Progenitor cell of endocrine pancreas (in vitro differentiated cells): ENCODE data around the gene AFG1L. TPM values are rescaled to one million over a fixed set of nuclear protein-coding genes. Genes with fewer than 3 reads are reported as not detected.

Source experiments
- DNase-seq: peaks from one replicate; pipeline ENCODE4 v3.0.0; 2021; ENCODE audit warnings: low spot score; ENCODE audit not compliant: unreplicated experiment
- H3K27ac Mint-ChIP-seq: 2 replicates; pipeline ENCODE4 v1.8.0; 2021; ENCODE audit warnings: mild to moderate bottlenecking, moderate library complexity, mixed read lengths
- H3K27me3 Mint-ChIP-seq: 2 replicates; pipeline ENCODE4 v1.8.0; 2021; ENCODE audit warnings: mixed read lengths
- H3K36me3 Mint-ChIP-seq: 2 replicates; pipeline ENCODE4 v1.8.0; 2022; ENCODE audit warnings: mixed read lengths; ENCODE audit not compliant: insufficient read depth
- H3K4me1 Mint-ChIP-seq: 2 replicates; pipeline ENCODE4 v1.8.0; 2021; ENCODE audit warnings: low read depth, mixed read lengths
- H3K4me3 Mint-ChIP-seq: 2 replicates; pipeline ENCODE4 v1.8.0; 2021; ENCODE audit warnings: low read depth, mild to moderate bottlenecking, moderate library complexity, mixed read lengths
- H3K9me3 Mint-ChIP-seq: 2 replicates; pipeline ENCODE4 v1.8.0; 2021; ENCODE audit warnings: low read depth, mixed read lengths
- CTCF ChIP-seq: fragments of 200-600 bp; sonication (generic); IDR thresholded peaks from one replicate; pipeline ENCODE4 v1.5.0; 2021; ENCODE audit warnings: antibody characterized with exemption, mild to moderate bottlenecking; ENCODE audit not compliant: unreplicated experiment
- total RNA-seq: library from RNA; stranded (reverse); gene quantifications from 2 replicates; pipeline ENCODE4 v1.2.1, GENCODE V29; 2021

The AFG1L gene
- total RNA-seq, 1 donor from 2014 or later, result 9.6 TPM

DNA sequence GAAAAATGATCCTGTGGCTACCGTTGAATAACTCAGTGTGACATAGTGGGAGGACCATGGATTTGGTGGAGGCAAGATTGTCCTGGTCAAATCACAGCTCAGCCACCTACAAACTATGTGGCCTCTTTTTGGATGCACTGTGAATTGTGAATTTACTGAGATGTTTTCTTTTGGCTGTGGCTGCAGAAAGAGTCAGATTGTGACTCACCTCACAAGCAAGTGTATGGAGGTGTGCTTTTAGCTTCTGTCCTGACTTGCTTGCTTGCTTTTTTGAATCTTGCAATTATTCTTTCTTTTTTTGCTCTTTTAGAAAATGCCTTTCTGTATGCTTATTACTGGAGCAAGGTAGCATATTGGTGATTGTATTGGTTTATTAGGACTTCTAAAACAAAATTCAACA is 143.0 kb downstream of the AFG1L start:
- H3K4me1 Mint-ChIP-seq, result no peaks in the 10 kb centered on the region
- no peaks in the 10 kb centered on the region for H3K9me3 Mint-ChIP-seq
- H3K4me3 Mint-ChIP-seq, result no peak overlapping the region
- H3K27ac Mint-ChIP-seq, result no peak overlapping the region
- H3K36me3 Mint-ChIP-seq, result no peaks in the 10 kb centered on the region
- no peak for DNase-seq
- no peaks in the 10 kb centered on the region for H3K27me3 Mint-ChIP-seq
- TF ChIP-seq CTCF, result no peak

GRCh38 chr6:108438918-108439317 is 144.1 kb downstream of the AFG1L start:
- no peaks in the 10 kb centered on the region for H3K36me3 Mint-ChIP-seq
- no peaks in the 10 kb centered on the region for H3K4me1 Mint-ChIP-seq
- no peak overlapping the region for H3K4me3 Mint-ChIP-seq
- no peaks in the 10 kb centered on the region for H3K27me3 Mint-ChIP-seq
- DNase-seq, result no peak
- no peak for TF ChIP-seq CTCF
- no peak overlapping the region for H3K27ac Mint-ChIP-seq
- H3K9me3 Mint-ChIP-seq, result no peaks in the 10 kb centered on the region

DNA sequence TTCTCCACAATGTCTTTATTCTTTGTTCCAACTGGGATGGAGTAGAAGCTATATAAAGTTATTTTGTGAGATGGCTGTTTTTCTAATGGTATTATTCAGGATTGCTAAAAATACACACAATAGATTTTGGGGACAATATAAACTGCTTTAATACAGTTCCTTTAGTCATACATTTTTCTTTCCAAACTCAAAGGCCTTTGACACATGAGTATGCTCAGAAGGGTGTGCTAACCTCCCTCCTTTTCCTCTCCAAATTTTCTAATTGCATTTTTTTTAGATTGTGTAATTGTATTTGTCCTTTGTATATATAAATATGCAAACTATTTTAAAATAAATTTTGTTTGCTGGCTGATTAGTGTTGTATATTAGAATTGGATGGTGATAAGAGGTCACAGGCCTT is 146.3 kb downstream of the AFG1L start:
- Mint-ChIP-seq H3K4me1 (no peaks in the 10 kb centered on the region), H3K27me3 (no peaks in the 10 kb centered on the region), H3K36me3 (no peaks in the 10 kb centered on the region), H3K27ac (no peak overlapping the region), H3K9me3 (no peaks in the 10 kb centered on the region), H3K4me3 (no peak overlapping the region)
- TF ChIP-seq CTCF, result no peak
- no peak for DNase-seq

DNA sequence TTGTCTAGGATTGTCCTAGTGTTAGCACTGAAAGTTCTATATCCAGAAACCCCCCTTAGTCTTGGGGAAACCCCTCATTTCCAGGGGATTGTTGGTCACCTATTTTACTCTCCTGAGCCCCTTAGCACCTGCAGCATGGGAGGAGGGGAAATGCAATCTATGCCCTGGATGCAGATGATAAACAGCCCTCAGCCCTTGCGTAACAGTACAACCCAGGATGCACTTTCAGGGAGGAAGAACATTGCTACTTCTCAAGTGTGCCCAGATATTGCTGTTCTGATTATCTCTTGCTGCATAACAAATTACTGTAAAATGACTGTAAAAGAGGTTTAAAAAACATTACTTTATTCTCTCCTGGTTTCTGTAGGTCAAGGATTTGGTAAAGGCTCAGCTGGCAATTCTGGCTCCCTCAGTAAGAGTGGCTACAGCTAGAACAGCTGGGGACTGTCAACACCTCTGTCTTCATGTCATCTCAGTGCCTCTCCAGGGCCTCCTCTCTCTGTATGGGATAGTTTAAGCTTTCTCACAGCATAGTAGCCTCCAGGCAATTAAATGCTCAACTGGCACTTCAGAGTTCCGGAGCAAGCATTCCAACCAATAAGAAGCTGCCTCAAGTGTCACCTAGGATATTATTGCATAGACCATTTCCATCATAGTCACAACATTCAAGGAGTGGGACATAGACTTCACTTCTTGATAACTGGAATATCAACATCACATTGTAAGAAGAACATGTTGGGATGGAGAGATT is 148.1 kb downstream of the AFG1L start:
- no peaks in the 10 kb centered on the region for H3K27me3 Mint-ChIP-seq
- no peaks in the 10 kb centered on the region for H3K36me3 Mint-ChIP-seq
- H3K27ac Mint-ChIP-seq, result no peak overlapping the region
- H3K4me3 Mint-ChIP-seq, result no peak overlapping the region
- no peak for TF ChIP-seq CTCF
- H3K4me1 Mint-ChIP-seq, result no peaks in the 10 kb centered on the region
- H3K9me3 Mint-ChIP-seq, result no peaks in the 10 kb centered on the region
- DNase-seq, result no peak

GRCh38 chr6:108446629-108447150 is 151.8 kb downstream of the AFG1L start:
- Mint-ChIP-seq H3K4me1 (no peaks in the 10 kb centered on the region), H3K27ac (no peak overlapping the region), H3K4me3 (no peak overlapping the region), H3K9me3 (no peaks in the 10 kb centered on the region), H3K27me3 (no peaks in the 10 kb centered on the region), H3K36me3 (no peaks in the 10 kb centered on the region)
- DNase-seq, result no peak
- no peak for TF ChIP-seq CTCF
